OCI-LY3 (cell line): Measurements from ENCODE around the gene CEACAM1.
A peak's percentile ranks its signal among the peaks of the same experiment; 100 is the strongest.

Experiments used
- H2AFZ ChIP-seq: fragments of 200-600, 300-600 bp; shearing (Covaris generic); 2 replicates; pipeline ENCODE4 v1.6.0; 2014; ENCODE audit warnings: antibody characterized with exemption, low read depth, low read length
- H3K27ac ChIP-seq: fragments of 200-600, 300-600 bp; sonication (generic); 2 replicates; pipeline ENCODE4 v1.5.1; 2014; ENCODE audit warnings: mild to moderate bottlenecking, low read length, moderate library complexity, mixed read lengths
- H3K27me3 ChIP-seq: fragments of 200-600, 300-600 bp; sonication (generic); 2 replicates; pipeline ENCODE4 v1.6.1; 2014; ENCODE audit warnings: low read depth, low read length, mixed read lengths
- H3K36me3 ChIP-seq: fragments of 200-600, 300-600 bp; sonication (generic); replicated peaks from 2 replicates; pipeline ENCODE3; 2014; ENCODE audit warnings: low read depth, low read length, mixed read lengths
- H3K4me1 ChIP-seq: fragments of 300-600, 200-600 bp; sonication (generic); 2 replicates; pipeline ENCODE4 v1.6.1; 2014; ENCODE audit warnings: low read length, mixed read lengths
- H3K4me2 ChIP-seq: fragments of 200-600, 300-600 bp; sonication (generic); 2 replicates; pipeline ENCODE4 v1.6.1; 2014; ENCODE audit warnings: low read length, mixed read lengths
- H3K4me3 ChIP-seq: fragments of 300-600, 200-600 bp; sonication (generic); 2 replicates; pipeline ENCODE4 v1.5.1; 2014; ENCODE audit warnings: antibody characterized with exemption, mild to moderate bottlenecking, low read length, moderate library complexity
- H3K79me2 ChIP-seq: fragments of 300-600, 200-600 bp; shearing (Covaris generic); 2 replicates; pipeline ENCODE4 v1.6.1; 2014; ENCODE audit warnings: mild to moderate bottlenecking, low read length, mixed read lengths
- H3K9ac ChIP-seq: fragments of 300-600, 200-600 bp; shearing (Covaris generic); 2 replicates; pipeline ENCODE4 v1.6.0; 2014; ENCODE audit warnings: mild to moderate bottlenecking, low read length, moderate library complexity
- H3K9me3 ChIP-seq: fragments of 200-600, 300-600 bp; shearing (Covaris generic); 2 replicates; pipeline ENCODE4 v1.6.1; 2014; ENCODE audit warnings: low read length, mixed read lengths; ENCODE audit not compliant: insufficient read depth
- H4K20me1 ChIP-seq: fragments of 200-600, 300-600 bp; sonication (generic); 2 replicates; pipeline ENCODE4 v1.6.1; 2016; ENCODE audit warnings: low read length, mixed read lengths; ENCODE audit not compliant: insufficient read depth
- EZH2phosphoT487 ChIP-seq: fragments of 200-600 bp; shearing (Covaris generic); IDR thresholded peaks from 2 replicates; pipeline ENCODE4 v1.6.1; 2018; ENCODE audit warnings: antibody characterized with exemption, mixed run types, low read depth
- TF ChIP-seq, protein P1 (sequence below): fragments of 200-600, 300-600 bp; sonication (generic); IDR thresholded peaks from 2 replicates; pipeline ENCODE4 v1.5.1; 2014; ENCODE audit warnings: antibody characterized with exemption, low read length, low read depth

Gene CEACAM1

DNA sequence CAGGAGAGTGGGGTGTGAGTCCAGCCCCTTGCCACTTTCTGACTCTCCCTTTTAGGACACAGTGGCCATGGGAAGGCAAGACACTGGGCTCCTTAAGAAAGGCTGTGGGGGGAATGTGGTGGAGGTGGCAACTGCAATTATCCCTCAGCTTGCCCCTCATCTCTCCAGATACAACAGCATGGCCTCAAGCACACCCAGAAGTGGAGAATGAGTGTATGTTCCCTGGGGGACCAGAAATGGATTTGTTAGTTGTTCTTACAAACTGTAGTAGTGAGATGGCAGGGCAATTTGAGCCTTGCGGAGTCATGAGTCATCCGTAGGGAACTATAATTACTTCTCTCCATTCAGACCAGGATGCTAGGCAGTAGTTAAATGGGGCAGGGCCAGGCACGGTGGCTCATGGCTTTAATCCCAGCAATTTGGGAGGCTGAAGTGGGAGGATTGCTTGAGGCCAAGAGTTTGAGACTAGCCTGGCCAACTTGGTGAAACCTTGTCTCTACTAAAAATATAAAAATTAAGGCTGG, 59.9 kb downstream of the CEACAM1 start:
- Histone ChIP-seq H3K27ac (no peak overlapping the region), H2AFZ (no peak overlapping the region), H3K79me2 (no peaks in the 10 kb centered on the region), H3K4me2 (no peak overlapping the region), H3K9me3 (no peaks in the 10 kb centered on the region), H3K4me3 (no peak overlapping the region), H4K20me1 (no peaks in the 10 kb centered on the region), H3K36me3 (no peaks in the 10 kb centered on the region), H3K4me1 (peaks cover 27% of the 10 kb centered on the region), H3K9ac (no peak overlapping the region), H3K27me3 (no peaks in the 10 kb centered on the region)
- TF ChIP-seq, protein P1, sequence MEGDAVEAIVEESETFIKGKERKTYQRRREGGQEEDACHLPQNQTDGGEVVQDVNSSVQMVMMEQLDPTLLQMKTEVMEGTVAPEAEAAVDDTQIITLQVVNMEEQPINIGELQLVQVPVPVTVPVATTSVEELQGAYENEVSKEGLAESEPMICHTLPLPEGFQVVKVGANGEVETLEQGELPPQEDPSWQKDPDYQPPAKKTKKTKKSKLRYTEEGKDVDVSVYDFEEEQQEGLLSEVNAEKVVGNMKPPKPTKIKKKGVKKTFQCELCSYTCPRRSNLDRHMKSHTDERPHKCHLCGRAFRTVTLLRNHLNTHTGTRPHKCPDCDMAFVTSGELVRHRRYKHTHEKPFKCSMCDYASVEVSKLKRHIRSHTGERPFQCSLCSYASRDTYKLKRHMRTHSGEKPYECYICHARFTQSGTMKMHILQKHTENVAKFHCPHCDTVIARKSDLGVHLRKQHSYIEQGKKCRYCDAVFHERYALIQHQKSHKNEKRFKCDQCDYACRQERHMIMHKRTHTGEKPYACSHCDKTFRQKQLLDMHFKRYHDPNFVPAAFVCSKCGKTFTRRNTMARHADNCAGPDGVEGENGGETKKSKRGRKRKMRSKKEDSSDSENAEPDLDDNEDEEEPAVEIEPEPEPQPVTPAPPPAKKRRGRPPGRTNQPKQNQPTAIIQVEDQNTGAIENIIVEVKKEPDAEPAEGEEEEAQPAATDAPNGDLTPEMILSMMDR = no peak
- no peak for TF ChIP-seq EZH2phosphoT487

DNA sequence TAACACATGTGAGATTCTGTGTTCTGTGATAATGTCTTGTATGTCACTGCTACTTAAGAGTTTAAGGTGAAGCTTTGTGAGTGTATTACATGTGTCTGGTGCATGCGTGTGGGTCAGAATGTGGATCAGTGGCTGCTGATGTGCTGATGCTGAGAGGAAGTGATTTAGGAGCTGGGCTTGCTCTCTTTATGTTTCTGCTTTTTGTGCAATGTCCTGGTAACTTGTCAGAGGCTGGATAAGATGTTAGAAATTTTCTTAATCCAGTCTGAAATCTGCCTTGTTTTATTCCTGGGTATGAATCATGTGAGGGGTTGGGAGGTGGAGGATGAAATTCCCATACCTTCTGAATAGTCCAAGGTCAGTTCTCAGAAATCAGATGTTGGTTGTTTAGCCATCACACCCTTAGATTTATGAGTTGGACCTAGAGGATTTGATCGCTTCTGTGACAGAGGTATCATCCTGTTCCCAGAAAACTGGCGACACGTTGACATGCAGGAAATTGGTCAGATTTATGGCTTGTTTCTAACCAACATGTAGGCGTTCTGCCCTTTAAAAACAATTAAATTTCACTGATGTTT, 61.0 kb downstream of the CEACAM1 start:
- H3K9me3 ChIP-seq = no peaks in the 10 kb centered on the region
- TF ChIP-seq, protein P1 = no peak
- TF ChIP-seq EZH2phosphoT487 = no peak
- 0 out of 2 replicates have a peak overlapping the region, but pooled peaks have one; percentile 34 for H3K4me3 ChIP-seq
- H2AFZ ChIP-seq = peak overlapping the region; percentile 53
- no peaks in the 10 kb centered on the region for H4K20me1 ChIP-seq
- H3K27ac ChIP-seq = peak overlapping the region; percentile 89
- H3K36me3 ChIP-seq = no peaks in the 10 kb centered on the region
- H3K4me1 ChIP-seq = peaks cover 37% of the 10 kb centered on the region
- H3K4me2 ChIP-seq = peak overlapping the region; percentile 72
- H3K79me2 ChIP-seq = no peaks in the 10 kb centered on the region
- no peaks in the 10 kb centered on the region for H3K27me3 ChIP-seq
- H3K9ac ChIP-seq = peak overlapping the region; percentile 66; the same call in 1 of the 2 replicates

DNA sequence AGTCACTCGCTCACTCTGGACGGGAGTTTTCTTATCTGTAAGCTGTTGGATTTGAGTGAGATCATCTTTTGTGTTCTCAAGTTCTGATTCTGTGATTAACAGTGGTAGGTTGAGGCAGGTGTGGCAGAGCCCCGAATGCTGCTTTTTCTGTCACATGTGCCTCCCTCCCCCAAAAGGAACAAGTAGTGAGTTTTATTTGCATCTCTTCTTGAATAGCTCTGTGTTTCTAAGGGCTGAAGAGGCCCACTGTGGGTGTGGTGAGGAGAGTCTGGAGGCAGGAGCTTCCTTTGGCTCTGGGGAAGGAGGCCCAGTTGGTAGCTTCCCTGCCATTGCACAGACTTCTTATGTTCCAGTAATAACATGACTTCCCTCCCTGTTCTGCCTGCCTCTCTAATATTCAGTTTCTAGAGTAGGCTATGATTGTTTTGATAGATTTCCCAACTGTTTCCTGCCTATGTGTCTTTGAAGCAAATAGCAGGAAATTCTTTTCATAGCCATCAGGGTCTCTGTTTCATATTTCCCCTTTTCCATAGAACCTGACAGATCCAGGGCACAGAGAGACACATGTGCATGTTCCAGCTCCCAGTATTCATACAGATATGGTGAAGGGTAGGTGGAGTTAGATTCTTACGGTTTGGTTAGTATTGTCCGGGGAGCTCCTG, 61.6 kb downstream of the CEACAM1 start:
- Histone ChIP-seq H3K79me2 (no peaks in the 10 kb centered on the region), H3K4me2 (peak overlapping the region; percentile 72), H3K9ac (peak overlapping the region; percentile 66), H3K27ac (peak overlapping the region; percentile 89), H2AFZ (peak overlapping the region; percentile 61), H3K36me3 (no peaks in the 10 kb centered on the region), H4K20me1 (no peaks in the 10 kb centered on the region), H3K4me3 (peak overlapping the region; percentile 34), H3K4me1 (peaks cover 43% of the 10 kb centered on the region), H3K9me3 (no peaks in the 10 kb centered on the region), H3K27me3 (no peaks in the 10 kb centered on the region)
- no peak for TF ChIP-seq EZH2phosphoT487
- TF ChIP-seq, protein P1 = no peak

DNA sequence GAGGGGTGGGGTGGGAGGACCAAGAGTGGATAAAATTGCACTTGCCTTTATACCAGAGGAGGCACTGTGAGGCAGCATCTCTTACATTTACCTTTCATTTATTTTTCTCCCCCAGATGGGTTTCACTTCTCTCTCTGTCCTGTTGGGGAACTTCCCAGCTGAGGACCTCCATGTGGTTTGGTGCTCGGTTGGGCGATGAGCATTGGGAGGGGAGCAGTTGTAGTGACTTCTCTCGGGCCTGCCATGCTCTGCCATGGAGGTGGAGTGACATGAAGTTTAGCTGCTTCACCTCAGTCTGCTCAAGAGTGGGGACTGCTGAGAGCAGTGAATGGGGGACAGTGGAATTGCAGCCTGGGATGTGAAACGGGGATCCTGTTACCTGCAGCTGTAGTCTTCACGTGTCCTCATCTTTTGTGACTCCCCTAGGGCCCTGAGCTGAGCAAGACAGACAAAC, 62.4 kb downstream of the CEACAM1 start:
- Histone ChIP-seq H3K4me3 (peak overlapping the region; percentile 34), H3K27ac (peak overlapping the region; percentile 89), H2AFZ (peak overlapping the region; percentile 61), H3K4me2 (peak overlapping the region; percentile 72), H4K20me1 (no peaks in the 10 kb centered on the region), H3K36me3 (no peaks in the 10 kb centered on the region), H3K9ac (peak overlapping the region; percentile 66), H3K79me2 (no peaks in the 10 kb centered on the region), H3K9me3 (no peaks in the 10 kb centered on the region), H3K4me1 (peaks cover 46% of the 10 kb centered on the region), H3K27me3 (no peaks in the 10 kb centered on the region)
- TF ChIP-seq EZH2phosphoT487 = no peak
- TF ChIP-seq, protein P1 = peak; percentile 68
